Body of pancreas (tissue), 4 donors: ENCODE results near the gene RPS19BP1. TPM values are rescaled to one million over a fixed set of nuclear protein-coding genes. Genes with fewer than 3 reads are reported as not detected.
A peak's percentile ranks its signal among the peaks of the same experiment; 100 is the strongest.

Source experiments
- ATAC-seq: fragments of 150-250 bp; one replicate; pipeline ENCODE4 v1.9.1; 2016
- DNase-seq, 4 donors: peaks; one replicate each; pipeline ENCODE4 v3.0.0-alpha.2; 2019
- H3K27ac ChIP-seq, 4 donors: fragments of 200-600 bp; sonication (generic); 1 replicate in 3 of 4; 2 replicates in 1 of 4; pipeline versions ENCODE4 v1.5.1 to v1.6.1; 2016 to 2019; ENCODE audit warnings: mild to moderate bottlenecking in 1 of 4, mixed read lengths in 1 of 4, moderate library complexity in 1 of 4
- H3K27me3 ChIP-seq, 2 donors: fragments of 200-600 bp; sonication (generic); one replicate each; pipeline ENCODE4 v1.6.0; 2016; ENCODE audit warnings: mild to moderate bottlenecking in 1 of 2
- H3K36me3 ChIP-seq, 2 donors: fragments of 200-600 bp; sonication (generic); replicated peaks in 1 of 2; 2 replicates each; pipeline ENCODE4 v1.5.1; 2016; ENCODE audit warnings: low read depth in 2 of 2; ENCODE audit not compliant: insufficient read depth in 1 of 2
- H3K4me1 ChIP-seq: fragments of 200-600 bp; sonication (generic); one replicate; pipeline ENCODE4 v1.6.0; 2016
- H3K4me3 ChIP-seq, 2 donors: fragments of 200-600 bp; sonication (generic); 1 replicate in 1 of 2; 2 replicates in 1 of 2; pipeline ENCODE4 v1.5.1; 2016 to 2019
- H3K9me3 ChIP-seq, 3 donors: fragments of 200-600 bp; sonication (generic); 1 replicate in 2 of 3; 2 replicates in 1 of 3; pipeline ENCODE4 v1.5.1; 2016
- CTCF ChIP-seq, 7 experiments: fragments of 450-650 bp in 4 of 7; fragments of 200-600 bp in 3 of 7; sonication (generic) in 3 of 7; IDR thresholded peaks; one replicate each; pipeline ENCODE4 v1.5.1; 2016 to 2019; ENCODE audit warnings: antibody characterized with exemption in 7 of 7
- POLR2A ChIP-seq, 3 donors: fragments of 450-650 bp; IDR thresholded peaks; one replicate each; pipeline ENCODE4 v1.6.1; 2016; ENCODE audit warnings: antibody characterized with exemption in 3 of 3, mild to moderate bottlenecking in 2 of 3
- WGBS, 2 donors: methylation state at CpG; one replicate each; pipeline ENCODE4 v1.1.5; 2017; 5-methylcytosine and 5-hydroxymethylcytosine counted together
- intact Hi-C: fragments of 100-400 bp; cut with DNase I; formaldehyde crosslinking; loops from one replicate; pipeline ENCODE4 v1.15.1; 2023
- total RNA-seq, 2 donors: library from RNA; depleted of rRNA; stranded (reverse); fragments of >200 nt; gene quantifications; one replicate each; pipeline ENCODE4 v1.1.0, GENCODE V29; 2016

Gene RPS19BP1
- total RNA-seq: 100 to 1,000 TPM in 1 of 2 donors, 10 to 100 TPM in 1; 87.2 to 141 TPM

- no peaks in the 10 kb centered on the region for H3K9me3 ChIP-seq
- peak within 1 kb of the TSS; percentile 43 to 83 for H3K4me3 ChIP-seq
- no peaks in the 10 kb centered on the region for H3K36me3 ChIP-seq
- H3K27ac ChIP-seq: peak within 1 kb of the TSS; percentile 73 to 95 (median 90)
- no peaks in the 10 kb centered on the region for H3K27me3 ChIP-seq
- H3K4me1 ChIP-seq: peaks cover 58% of the 10 kb centered on the region
- TF ChIP-seq CTCF (IDR thresholded peaks at IDR 0.05) (peak in 1 of 7 experiments; percentile 16), POLR2A (IDR thresholded peaks at IDR 0.05) (peak; percentile 67 to 89 (median 85))
- ATAC-seq (peak; percentile 91), DNase-seq (peak; percentile 100)
- 0% methylated on average over 25 to 67 of the region's 67 CpGs for WGBS, 2 donors
- intact Hi-C loops: no loop called here
Measured at GRCh38 chr22:39532215-39533073, at the start of gene RPS19BP1. RPS19BP1 (minus strand) TSS chr22:39532748; CDS start chr22:39532738, 10 bp downstream.

GRCh38 chr22:39581303-39581702, 48.8 kb upstream of the RPS19BP1 start:
- H3K4me3 ChIP-seq: no peak overlapping the region
- H3K27me3 ChIP-seq: no peaks in the 10 kb centered on the region
- H3K36me3 ChIP-seq: no peaks in the 10 kb centered on the region
- WGBS, 2 donors: 81 to 82% methylated on average over 8 of the region's 8 CpGs
- intact Hi-C loops: no loop called here
- ATAC-seq (no peak), DNase-seq (no peak)
- no peaks in the 10 kb centered on the region for H3K4me1 ChIP-seq
- H3K27ac ChIP-seq: no peak overlapping the region
- H3K9me3 ChIP-seq: no peaks in the 10 kb centered on the region
- no peak for TF ChIP-seq CTCF (IDR thresholded peaks at IDR 0.05)
- TF ChIP-seq POLR2A (IDR thresholded peaks at IDR 0.05): no peak

- no peak overlapping the region for H3K27ac ChIP-seq
- no peaks in the 10 kb centered on the region for H3K36me3 ChIP-seq
- TF ChIP-seq POLR2A (IDR thresholded peaks at IDR 0.05): no peak
- no peak for TF ChIP-seq CTCF (IDR thresholded peaks at IDR 0.05)
- DNase-seq (no peak), ATAC-seq (no peak)
- H3K9me3 ChIP-seq: no peaks in the 10 kb centered on the region
- 91 to 92% methylated on average over 3 to 6 of the region's 6 CpGs for WGBS, 2 donors
- H3K4me3 ChIP-seq: no peak overlapping the region
- H3K4me1 ChIP-seq: no peaks in the 10 kb centered on the region
- intact Hi-C loops: no loop called here
- no peaks in the 10 kb centered on the region for H3K27me3 ChIP-seq
Measured at GRCh38 chr22:39580795-39581194, 48.2 kb upstream of the RPS19BP1 start.

- no peaks in the 10 kb centered on the region for H3K27me3 ChIP-seq
- WGBS, 2 donors: 50 to 75% methylated on average over 3 to 5 of the region's 5 CpGs
- no peak for ATAC-seq
- no peaks in the 10 kb centered on the region for H3K4me1 ChIP-seq
- H3K27ac ChIP-seq: no peak overlapping the region
- H3K36me3 ChIP-seq: no peaks in the 10 kb centered on the region
- intact Hi-C loops: no loop called here
- H3K4me3 ChIP-seq: no peak overlapping the region
- H3K9me3 ChIP-seq: no peaks in the 10 kb centered on the region
- TF ChIP-seq CTCF (IDR thresholded peaks at IDR 0.05): no peak
- no peak for TF ChIP-seq POLR2A (IDR thresholded peaks at IDR 0.05)
- no peak for DNase-seq
Measured at GRCh38 chr22:39580006-39580441, 47.5 kb upstream of the RPS19BP1 start.
